Transverse colon (tissue), 4 donors: Measurements from ENCODE around the gene IMPG2. TPM values are rescaled to one million over a fixed set of nuclear protein-coding genes. Genes with fewer than 3 reads are reported as not detected.

ENCODE experiments used
- DNase-seq: peaks from one replicate; pipeline ENCODE4 v3.0.0-alpha.2; 2019
- H3K27ac ChIP-seq, 4 donors: fragments of 200-600 bp; sonication (generic); 2 replicates each; pipeline ENCODE4 v1.5.1; 2016 to 2018; ENCODE audit warnings: inconsistent platforms in 4 of 4
- H3K27me3 ChIP-seq: fragments of 200-600 bp; sonication (generic); 2 replicates; pipeline ENCODE4 v1.5.1; 2017; ENCODE audit warnings: inconsistent platforms
- H3K36me3 ChIP-seq, 4 donors: fragments of 200-600 bp; sonication (generic); 2 replicates each; pipeline ENCODE4 v1.5.1; 2017 to 2019; ENCODE audit warnings: inconsistent platforms in 4 of 4
- H3K4me1 ChIP-seq, 4 donors: fragments of 200-600 bp; sonication (generic); 2 replicates each; pipeline ENCODE4 v1.5.1; 2017 to 2020; ENCODE audit warnings: inconsistent platforms in 4 of 4
- H3K4me3 ChIP-seq, 4 donors: fragments of 200-600 bp; sonication (generic); 1 replicate in 1 of 4; 2 replicates in 3 of 4; pipeline versions ENCODE4 v1.5.1 to v1.6.1; 2017 to 2019; ENCODE audit warnings: inconsistent platforms in 4 of 4
- H3K9me3 ChIP-seq, 2 donors: fragments of 200-600 bp; sonication (generic); 2 replicates each; pipeline ENCODE4 v1.5.1; 2017 to 2019; ENCODE audit warnings: inconsistent platforms in 2 of 2
- EP300 ChIP-seq: sonication (generic); formaldehyde crosslinking; IDR thresholded peaks from one replicate; pipeline ENCODE4 v1.6.1; 2017; ENCODE audit warnings: antibody characterized with exemption, low read depth
- POLR2A ChIP-seq: fragments of 450-650 bp; IDR thresholded peaks from one replicate; pipeline ENCODE4 v1.6.1; 2016; ENCODE audit warnings: antibody characterized with exemption, mild to moderate bottlenecking, moderate library complexity
- POLR2AphosphoS5 ChIP-seq, 3 donors: sonication (generic); formaldehyde crosslinking; IDR thresholded peaks; one replicate each; pipeline ENCODE4 v1.6.1; 2016; ENCODE audit warnings: antibody characterized with exemption in 3 of 3
- WGBS, 2 donors: methylation state at CpG; one replicate each; pipeline ENCODE4 v1.1.5; 2018; ENCODE audit warnings: low coverage in 1 of 2; 5-methylcytosine and 5-hydroxymethylcytosine counted together
- in situ Hi-C, 4 donors: fragments of 200-750 bp; cut with MboI; loops; one replicate each; pipeline versions ENCODE4 v1.15.0 to v1.15.1; 2017; ENCODE audit warnings: low sequenced_read_pairs in 3 of 4, low pct_ligation_motif_present in 1 of 4, low pct_unique_long_range_greater_than_20kb in 1 of 4
- intact Hi-C: fragments of 100-400 bp; cut with DNase I; formaldehyde crosslinking; loops from one replicate; pipeline ENCODE4 v1.15.1; 2023; ENCODE audit warnings: low total_unique reads
- total RNA-seq, 4 donors: library from RNA; depleted of rRNA; stranded (reverse); fragments of >200 nt; gene quantifications; one replicate each; pipeline ENCODE4 v1.1.0, GENCODE V29; 2016
- TF ChIP-seq, protein P1 (sequence below), 5 experiments: fragments of 200-600 bp in 3 of 5; fragments of 450-650 bp in 2 of 5; sonication (generic) in 3 of 5; IDR thresholded peaks; 1 replicate in 2 of 5; 2 replicates in 3 of 5; pipeline ENCODE4 v1.5.1; 2016 to 2017; ENCODE audit warnings: antibody characterized with exemption in 5 of 5, inconsistent platforms in 3 of 5, mild to moderate bottlenecking in 2 of 5, moderate library complexity in 1 of 5

Gene IMPG2
- total RNA-seq, 4 donors from 2014 or later: 0.14 to 0.37 (median 0.32) TPM; not detected in 1

DNA sequence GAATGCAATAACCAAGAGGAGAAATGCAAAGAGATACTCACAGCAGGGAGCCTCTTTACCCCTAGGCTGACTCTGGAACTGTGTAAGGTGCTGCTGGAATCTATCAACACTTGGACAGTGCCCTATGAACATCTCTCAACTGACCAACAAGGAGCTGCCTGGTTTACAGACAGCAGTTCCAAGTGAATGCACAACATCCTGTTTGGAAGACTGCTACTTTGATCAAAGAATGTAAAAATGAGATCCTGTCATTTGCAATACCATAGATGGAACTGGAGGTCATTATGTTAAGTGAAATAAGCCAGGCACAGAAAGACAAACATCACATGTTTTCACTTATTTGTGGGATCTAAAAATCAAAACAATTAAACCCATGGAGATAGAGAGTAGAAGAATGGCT lies 136.3 kb downstream of the IMPG2 start:
- Histone ChIP-seq H3K36me3 (no peaks in the 10 kb centered on the region), H3K4me3 (no peak overlapping the region), H3K27me3 (no peaks in the 10 kb centered on the region), H3K4me1 (no peaks in the 10 kb centered on the region), H3K9me3 (no peaks in the 10 kb centered on the region), H3K27ac (no peak overlapping the region)
- TF ChIP-seq EP300 (no peak), POLR2A (no peak), POLR2AphosphoS5 (IDR thresholded peaks at IDR 0.05) (no peak)
- TF ChIP-seq, protein P1, sequence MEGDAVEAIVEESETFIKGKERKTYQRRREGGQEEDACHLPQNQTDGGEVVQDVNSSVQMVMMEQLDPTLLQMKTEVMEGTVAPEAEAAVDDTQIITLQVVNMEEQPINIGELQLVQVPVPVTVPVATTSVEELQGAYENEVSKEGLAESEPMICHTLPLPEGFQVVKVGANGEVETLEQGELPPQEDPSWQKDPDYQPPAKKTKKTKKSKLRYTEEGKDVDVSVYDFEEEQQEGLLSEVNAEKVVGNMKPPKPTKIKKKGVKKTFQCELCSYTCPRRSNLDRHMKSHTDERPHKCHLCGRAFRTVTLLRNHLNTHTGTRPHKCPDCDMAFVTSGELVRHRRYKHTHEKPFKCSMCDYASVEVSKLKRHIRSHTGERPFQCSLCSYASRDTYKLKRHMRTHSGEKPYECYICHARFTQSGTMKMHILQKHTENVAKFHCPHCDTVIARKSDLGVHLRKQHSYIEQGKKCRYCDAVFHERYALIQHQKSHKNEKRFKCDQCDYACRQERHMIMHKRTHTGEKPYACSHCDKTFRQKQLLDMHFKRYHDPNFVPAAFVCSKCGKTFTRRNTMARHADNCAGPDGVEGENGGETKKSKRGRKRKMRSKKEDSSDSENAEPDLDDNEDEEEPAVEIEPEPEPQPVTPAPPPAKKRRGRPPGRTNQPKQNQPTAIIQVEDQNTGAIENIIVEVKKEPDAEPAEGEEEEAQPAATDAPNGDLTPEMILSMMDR (IDR thresholded peaks at IDR 0.05): no peak
- no peak for DNase-seq
- in situ Hi-C loops: no loop called here
- intact Hi-C loops: no loop called here

DNA sequence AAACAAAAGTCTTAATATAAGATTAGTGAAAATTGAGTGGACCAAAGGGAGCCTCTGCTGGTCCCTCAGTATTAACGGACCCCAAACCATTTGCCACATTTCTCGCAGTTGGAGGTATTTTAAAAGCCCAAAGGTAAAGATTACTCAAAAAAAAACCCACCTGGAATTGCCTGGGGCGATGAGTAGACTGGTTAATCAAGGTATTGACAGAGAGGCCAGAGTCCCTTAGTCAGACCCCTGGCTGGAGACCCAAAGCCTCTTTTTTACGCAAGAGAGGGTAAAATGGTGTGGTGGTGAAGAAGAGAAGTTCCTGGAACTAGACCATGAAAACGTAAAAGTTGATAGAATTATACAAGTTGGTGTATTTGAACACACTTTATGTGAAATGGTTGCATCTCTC lies 137.2 kb downstream of the IMPG2 start:
- TF ChIP-seq POLR2A (no peak), POLR2AphosphoS5 (IDR thresholded peaks at IDR 0.05) (no peak), EP300 (no peak)
- TF ChIP-seq, protein P1 (IDR thresholded peaks at IDR 0.05): no peak
- H3K9me3 ChIP-seq: no peaks in the 10 kb centered on the region
- no peaks in the 10 kb centered on the region for H3K36me3 ChIP-seq
- 87 to 88% methylated on average over 5 of the region's 5 CpGs for WGBS, 2 donors
- no peaks in the 10 kb centered on the region for H3K4me1 ChIP-seq
- no peaks in the 10 kb centered on the region for H3K27me3 ChIP-seq
- H3K27ac ChIP-seq: no peak overlapping the region
- intact Hi-C loops (no loop called here), in situ Hi-C loops (no loop called here)
- H3K4me3 ChIP-seq: no peak overlapping the region
- no peak for DNase-seq

DNA sequence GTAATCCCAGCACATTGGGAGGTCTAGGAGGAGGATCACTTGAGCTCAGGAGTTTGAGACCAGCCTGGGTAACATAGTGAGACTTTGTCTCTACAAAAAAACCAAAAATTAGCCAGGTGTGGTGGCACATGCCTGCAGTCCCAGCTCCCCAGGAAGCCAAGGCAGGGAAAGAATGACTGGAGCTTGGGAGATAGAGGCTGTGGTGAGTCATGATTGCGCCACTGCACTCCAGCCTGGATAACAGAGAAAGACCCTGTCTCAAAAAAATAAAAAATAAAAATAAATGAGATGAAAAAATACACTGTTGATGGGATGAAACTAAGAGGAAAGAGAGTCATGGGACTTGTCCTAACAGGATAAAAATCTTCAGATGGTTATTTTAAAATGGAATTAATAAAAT lies 137.6 kb downstream of the IMPG2 start:
- no peak overlapping the region for H3K4me3 ChIP-seq
- H3K27me3 ChIP-seq: no peaks in the 10 kb centered on the region
- H3K9me3 ChIP-seq: no peaks in the 10 kb centered on the region
- no peaks in the 10 kb centered on the region for H3K36me3 ChIP-seq
- TF ChIP-seq POLR2A: no peak
- TF ChIP-seq POLR2AphosphoS5 (IDR thresholded peaks at IDR 0.05): no peak
- TF ChIP-seq, protein P1 (IDR thresholded peaks at IDR 0.05): no peak
- TF ChIP-seq EP300: no peak
- in situ Hi-C loops: no loop called here
- no peak overlapping the region for H3K27ac ChIP-seq
- WGBS, 2 donors: 80 to 93% methylated on average over 1 of the region's 1 CpG
- intact Hi-C loops: no loop called here
- DNase-seq: no peak
- H3K4me1 ChIP-seq: no peaks in the 10 kb centered on the region

- H3K36me3 ChIP-seq: no peaks in the 10 kb centered on the region
- no peak overlapping the region for H3K4me3 ChIP-seq
- H3K4me1 ChIP-seq: no peaks in the 10 kb centered on the region
- intact Hi-C loops (no loop called here), in situ Hi-C loops (no loop called here)
- TF ChIP-seq, protein P1 (IDR thresholded peaks at IDR 0.05): no peak
- TF ChIP-seq EP300: no peak
- TF ChIP-seq POLR2AphosphoS5 (IDR thresholded peaks at IDR 0.05): no peak
- no peak for TF ChIP-seq POLR2A
- no peak for DNase-seq
- no peak overlapping the region for H3K27ac ChIP-seq
- H3K27me3 ChIP-seq: no peaks in the 10 kb centered on the region
- no peaks in the 10 kb centered on the region for H3K9me3 ChIP-seq
These were observed 138.6 kb downstream of the IMPG2 start for GRCh38 chr3:101181801-101182200.
